Natural killer cell (primary cell): ENCODE measurements around the gene TMEM233. TPM values are rescaled to one million over a fixed set of nuclear protein-coding genes. Genes with fewer than 3 reads are reported as not detected.

Source experiments
- ATAC-seq, 3 donors: fragments of 150-1000 bp in 2 of 3; fragments of 200-7000 bp in 1 of 3; cut with Tn5 transposase; 1 replicate in 1 of 3; 2 replicates in 2 of 3; pipeline ENCODE4 v1.10.0; 2021; ENCODE audit warnings: mild to moderate bottlenecking in 2 of 3, moderate library complexity in 2 of 3
- DNase-seq, 2 donors: peaks; one replicate each; pipeline versions ENCODE4 v3.0.0 to v3.0.0-alpha.2; 2013 to 2021; ENCODE audit warnings: mixed read lengths in 1 of 2
- H3K27ac ChIP-seq: one replicate; pipeline ENCODE4 v1.5.1; 2013; ENCODE audit warnings: mild to moderate bottlenecking, low read length
- H3K27me3 ChIP-seq: one replicate; pipeline ENCODE4 v1.6.1; 2013; ENCODE audit warnings: low read length; ENCODE audit not compliant: control insufficient read depth, insufficient read depth
- H3K36me3 ChIP-seq: one replicate; pipeline ENCODE4 v1.6.1; 2013; ENCODE audit warnings: low read length; ENCODE audit not compliant: control insufficient read depth, insufficient read depth
- H3K4me1 ChIP-seq: one replicate; pipeline ENCODE4 v1.6.1; 2013; ENCODE audit warnings: low read length; ENCODE audit not compliant: control insufficient read depth, insufficient read depth
- H3K4me3 ChIP-seq: one replicate; pipeline ENCODE4 v1.5.1; 2013; ENCODE audit warnings: low read length
- H3K9me3 ChIP-seq: one replicate; pipeline ENCODE4 v1.6.1; 2013; ENCODE audit warnings: low read length; ENCODE audit not compliant: control insufficient read depth, insufficient read depth
- H3K27ac Mint-ChIP-seq, 2 donors: one replicate each; pipeline ENCODE4 v1.8.0; 2022; ENCODE audit warnings: mild to moderate bottlenecking in 2 of 2, mixed read lengths in 2 of 2, moderate library complexity in 1 of 2
- H3K27me3 Mint-ChIP-seq, 2 donors: one replicate each; pipeline ENCODE4 v1.8.0; 2022; ENCODE audit warnings: low read depth in 2 of 2, mixed read lengths in 2 of 2
- H3K36me3 Mint-ChIP-seq: one replicate; pipeline ENCODE4 v1.8.0; 2022; ENCODE audit warnings: mixed read lengths
- H3K4me1 Mint-ChIP-seq, 2 donors: one replicate each; pipeline ENCODE4 v1.8.0; 2022; ENCODE audit warnings: mixed read lengths in 2 of 2
- H3K4me3 Mint-ChIP-seq: one replicate; pipeline ENCODE4 v1.8.0; 2022; ENCODE audit warnings: mild to moderate bottlenecking, moderate library complexity, mixed read lengths
- H3K9me3 Mint-ChIP-seq, 2 donors: one replicate each; pipeline ENCODE4 v1.8.0; 2022; ENCODE audit warnings: mixed read lengths in 2 of 2
- CTCF ChIP-seq: fragments of 200-600 bp; IDR thresholded peaks from one replicate; pipeline ENCODE4 v1.8.0; 2022; ENCODE audit warnings: antibody characterized with exemption
- WGBS: methylation state at CpG from one replicate; pipeline ENCODE4 v1.1.7; 2013; ENCODE audit warnings: missing lambda C conversion rate; ENCODE audit not compliant: insufficient coverage; 5-methylcytosine and 5-hydroxymethylcytosine counted together
- intact Hi-C: fragments of 100-400 bp; cut with micrococcal nuclease; formaldehyde crosslinking; loops from one replicate; pipeline ENCODE4 v1.14.2; 2022
- total RNA-seq, 4 donors: library from RNA; stranded (reverse); fragments of 120-200 nt in 1 of 4; gene quantifications; one replicate each; pipeline versions ENCODE4 v1.2.3 to v1.2.4, GENCODE V29; 2013 to 2022

TMEM233 gene
- total RNA-seq, 3 donors from 2014 or later (not counting 1 experiment from before 2014, with no cell fraction given): not detected

DNA sequence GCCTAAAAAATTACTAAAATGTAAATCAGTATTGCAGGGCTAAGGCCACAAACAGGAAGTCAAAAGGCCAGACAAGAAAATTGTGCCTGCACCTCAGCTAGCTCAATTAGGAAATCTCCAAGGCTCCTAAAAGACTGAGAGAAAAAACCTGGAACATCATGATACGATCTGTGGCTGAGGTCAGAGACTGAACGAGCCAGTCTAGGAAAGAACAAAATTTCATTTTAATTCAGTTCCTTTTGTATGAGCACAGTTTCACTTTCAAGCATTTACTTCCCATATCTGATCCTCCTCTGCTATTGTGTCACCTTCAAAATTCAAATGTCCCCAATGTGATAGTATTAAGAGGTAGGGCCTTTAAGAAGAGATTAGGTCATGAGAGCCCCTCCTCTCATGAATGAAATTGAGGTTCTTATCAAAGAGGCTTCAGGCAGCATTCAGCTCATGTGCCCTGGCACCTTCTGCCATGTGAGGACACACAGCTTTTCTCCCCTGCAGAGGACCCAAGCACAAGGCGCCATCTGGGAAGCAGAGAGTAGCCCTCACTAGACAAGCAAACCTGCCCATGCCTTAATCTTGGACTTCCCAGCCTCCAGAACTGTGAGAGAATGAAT, 89.2 kb downstream of the TMEM233 start:
- Mint-ChIP-seq H3K27ac (peak overlapping the region; percentile 64 to 67), H3K9me3 (no peaks in the 10 kb centered on the region), H3K4me3 (no peak overlapping the region), H3K36me3 (no peaks in the 10 kb centered on the region), H3K4me1 (no peaks in the 10 kb centered on the region), H3K27me3 (no peaks in the 10 kb centered on the region)
- intact Hi-C loops: no loop called here
- Histone ChIP-seq H3K4me3 (no peak overlapping the region), H3K27me3 (no peaks in the 10 kb centered on the region), H3K27ac (peak overlapping the region; percentile 61), H3K4me1 (peaks cover 6% of the 10 kb centered on the region), H3K9me3 (no peaks in the 10 kb centered on the region), H3K36me3 (peaks cover 45% of the 10 kb centered on the region)
- TF ChIP-seq CTCF: no peak
- WGBS: 48% methylated on average over 3 of the region's 3 CpGs
- DNase-seq (no peak), ATAC-seq (no peak)

DNA sequence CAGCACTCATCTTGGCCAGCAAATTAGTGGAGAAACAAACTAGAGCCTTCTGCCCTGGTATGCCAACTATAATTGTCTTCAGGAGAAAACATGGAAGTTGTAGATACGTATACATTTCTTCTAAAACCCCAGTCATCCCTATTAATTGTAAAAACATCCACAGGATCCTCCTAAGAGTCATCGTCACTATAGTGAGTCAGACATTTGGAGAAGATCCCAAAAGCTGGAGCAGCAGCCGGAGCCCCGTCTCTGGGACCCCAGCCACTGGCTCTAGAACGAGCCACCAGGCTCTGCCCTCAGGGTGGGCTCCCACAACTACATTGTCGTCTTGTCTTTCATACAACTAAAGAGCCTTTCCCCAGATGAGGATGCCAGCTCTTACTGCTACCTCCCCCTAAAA, 89.8 kb downstream of the TMEM233 start:
- no peak overlapping the region for H3K4me3 ChIP-seq
- 97% methylated on average over 6 of the region's 6 CpGs for WGBS
- DNase-seq (no peak), ATAC-seq (no peak)
- no peak for TF ChIP-seq CTCF
- H3K27me3 ChIP-seq: no peaks in the 10 kb centered on the region
- no peaks in the 10 kb centered on the region for H3K27me3 Mint-ChIP-seq
- H3K4me1 Mint-ChIP-seq: no peaks in the 10 kb centered on the region
- peaks cover 6% of the 10 kb centered on the region for H3K4me1 ChIP-seq
- no peaks in the 10 kb centered on the region for H3K36me3 Mint-ChIP-seq
- H3K27ac Mint-ChIP-seq: peak overlapping the region in 1 of 2 donors; percentile 67
- H3K9me3 Mint-ChIP-seq: no peaks in the 10 kb centered on the region
- intact Hi-C loops: no loop called here
- H3K36me3 ChIP-seq: peaks cover 39% of the 10 kb centered on the region
- H3K4me3 Mint-ChIP-seq: no peak overlapping the region
- no peaks in the 10 kb centered on the region for H3K9me3 ChIP-seq
- H3K27ac ChIP-seq: no peak overlapping the region

- H3K36me3 Mint-ChIP-seq: no peaks in the 10 kb centered on the region
- Histone ChIP-seq H3K27ac (no peak overlapping the region), H3K4me1 (peaks cover 6% of the 10 kb centered on the region), H3K36me3 (peaks cover 35% of the 10 kb centered on the region), H3K27me3 (no peaks in the 10 kb centered on the region), H3K9me3 (no peaks in the 10 kb centered on the region), H3K4me3 (no peak overlapping the region)
- no peak overlapping the region for H3K27ac Mint-ChIP-seq
- H3K4me3 Mint-ChIP-seq: no peak overlapping the region
- 81% methylated on average over 3 of the region's 3 CpGs for WGBS
- TF ChIP-seq CTCF: no peak
- DNase-seq (no peak), ATAC-seq (no peak)
- no peaks in the 10 kb centered on the region for H3K27me3 Mint-ChIP-seq
- intact Hi-C loops: no loop called here
- H3K4me1 Mint-ChIP-seq: no peaks in the 10 kb centered on the region
- no peaks in the 10 kb centered on the region for H3K9me3 Mint-ChIP-seq
Observed at GRCh38 chr12:119683816-119684215, 90.2 kb downstream of the TMEM233 start.

- no peak for TF ChIP-seq CTCF
Observed at GRCh38 chr12:119684711-119685369, 91.3 kb downstream of the TMEM233 start.

More at GRCh38 chr12:119684711-119685369, 91.3 kb downstream of the TMEM233 start:
- Mint-ChIP-seq H3K27me3 (no peaks in the 10 kb centered on the region), H3K27ac (no peak overlapping the region), H3K9me3 (no peaks in the 10 kb centered on the region), H3K4me1 (no peaks in the 10 kb centered on the region), H3K4me3 (no peak overlapping the region), H3K36me3 (no peaks in the 10 kb centered on the region)
- Histone ChIP-seq H3K4me3 (no peak overlapping the region), H3K36me3 (peaks cover 24% of the 10 kb centered on the region), H3K27me3 (no peaks in the 10 kb centered on the region), H3K27ac (no peak overlapping the region), H3K9me3 (no peaks in the 10 kb centered on the region), H3K4me1 (peaks cover 6% of the 10 kb centered on the region)
- intact Hi-C loops: no loop called here
- DNase-seq (no peak), ATAC-seq (no peak)
- 98% methylated on average over 8 of the region's 10 CpGs for WGBS
